GM12878 (cell line): ENCODE measurements around the gene RBMS3. TPM values are rescaled to one million over a fixed set of nuclear protein-coding genes. Genes with fewer than 3 reads are reported as not detected.
"Not testable (repeated sequence)": the region's sequence is repeated elsewhere in the genome, so short reads cannot be mapped to it uniquely, and the experiment has no call there.

Source experiments
- ATAC-seq: fragments of 200-7000 bp; cut with Tn5 transposase; 3 replicates; pipeline ENCODE4 v1.9.1; 2020; ENCODE audit warnings: mild to moderate bottlenecking, moderate library complexity
- BruUV-seq: library from RNA; stranded (reverse); fragments of 400-500 nt; replicated peaks from 2 replicates; lab custom pipeline; 2021; lab: Mats Ljungman, UMichigan
- CTCF ChIA-PET: fragments of 300-600 bp; sonication (Branson Sonifier 250); formaldehyde crosslinking; extraction: SDS; loops from one replicate; lab custom pipeline; 2021; ENCODE audit warnings: inconsistent platforms; lab: Yijun Ruan, JAX
- POLR2A ChIA-PET: fragments of 350-600 bp; formaldehyde crosslinking; extraction: SDS; loops from one replicate; lab custom pipeline; 2021; ENCODE audit warnings: inconsistent platforms; lab: Charles Lee
- RAD21 ChIA-PET: fragments of 300-600 bp; sonication (Branson Sonifier 250); formaldehyde crosslinking; loops from one replicate; lab custom pipeline; 2023; ENCODE audit warnings: antibody characterized with exemption; ENCODE audit not compliant: unreplicated experiment; lab: Charles Lee
- SMC1A ChIA-PET: fragments of 300-600 bp; sonication (Branson Sonifier 250); formaldehyde crosslinking; loops from one replicate; lab custom pipeline; 2023; ENCODE audit not compliant: unreplicated experiment, uncharacterized antibody; lab: Charles Lee
- DNase-seq: peaks from one replicate; pipeline ENCODE4 v3.0.0-alpha.2; 2011; ENCODE audit warnings: low read depth, low spot score
- FAIRE-seq: peaks from 3 replicates; lab custom pipeline; 2011; peaks lifted over from hg19 to GRCh38; lab: Jason Lieb, UNC
- H2AFZ ChIP-seq: 2 replicates; pipeline ENCODE4 v1.6.0; 2011; ENCODE audit warnings: low read depth, low read length, control low read depth; ENCODE audit not compliant: control insufficient read depth
- H3K27ac ChIP-seq: 2 replicates; pipeline ENCODE4 v1.5.1; 2011; ENCODE audit warnings: control low read depth; ENCODE audit not compliant: control insufficient read depth, insufficient read depth
- H3K27me3 ChIP-seq, 2 experiments: replicated peaks in 1 of 2; 2 replicates each; pipeline versions ENCODE4 v1.6.0 to v1.6.1; 2011; ENCODE audit warnings: low read length in 1 of 2; ENCODE audit not compliant: control insufficient read depth in 2 of 2, insufficient read depth in 2 of 2
- H3K36me3 ChIP-seq, 2 experiments: 2 replicates each; pipeline ENCODE4 v1.5.1; 2011; ENCODE audit warnings: low read length in 1 of 2; ENCODE audit not compliant: control insufficient read depth in 2 of 2, insufficient read depth in 2 of 2
- H3K4me1 ChIP-seq: 2 replicates; pipeline ENCODE4 v1.6.1; 2011; ENCODE audit warnings: mild to moderate bottlenecking, low read length, moderate library complexity, mixed read lengths; ENCODE audit not compliant: control insufficient read depth, insufficient read depth
- H3K4me2 ChIP-seq: 2 replicates; pipeline ENCODE4 v1.6.0; 2011; ENCODE audit warnings: control low read depth; ENCODE audit not compliant: control insufficient read depth, insufficient read depth
- H3K4me3 ChIP-seq: fragments of 200-600 bp; sonication (generic); 2 replicates; pipeline ENCODE4 v1.5.1; 2016
- H3K79me2 ChIP-seq: 2 replicates; pipeline ENCODE4 v1.6.0; 2011; ENCODE audit warnings: low read length; ENCODE audit not compliant: control insufficient read depth, insufficient read depth
- H3K9ac ChIP-seq: 2 replicates; pipeline ENCODE4 v1.8.0; 2011; ENCODE audit warnings: low read length, control low read depth, mixed read lengths; ENCODE audit not compliant: control insufficient read depth, insufficient read depth
- H3K9me3 ChIP-seq: replicated peaks from 3 replicates; pipeline ENCODE4 v1.5.1; 2011; ENCODE audit warnings: mild to moderate bottlenecking, low read length; ENCODE audit not compliant: control insufficient read depth, insufficient read depth
- H4K20me1 ChIP-seq: 2 replicates; pipeline ENCODE4 v1.6.0; 2011; ENCODE audit not compliant: control insufficient read depth, insufficient read depth
- CTCF ChIP-seq, 3 experiments: IDR thresholded peaks in 2 of 3; conservative IDR thresholded peaks in 1 of 3; 2 replicates each; pipeline ENCODE4 v1.5.1; 2011; ENCODE audit warnings: low read depth in 3 of 3, low read length in 3 of 3, mild to moderate bottlenecking in 3 of 3, control low read depth in 2 of 3, moderate library complexity in 2 of 3, inconsistent platforms in 1 of 3, mixed read lengths in 1 of 3; ENCODE audit not compliant: control insufficient read depth in 2 of 3, insufficient read depth in 1 of 3; ENCODE audit errors: extremely low read depth in 1 of 3
- E2F8 ChIP-seq: fragments of 450-650 bp; IDR thresholded peaks from 2 replicates; pipeline ENCODE4 v1.6.1; 2018; ENCODE audit warnings: mild to moderate bottlenecking, low read depth, moderate library complexity; ENCODE audit not compliant: partially characterized antibody
- RAD21 ChIP-seq: IDR thresholded peaks from 2 replicates; pipeline ENCODE4 v1.6.1; 2011; ENCODE audit warnings: mild to moderate bottlenecking, low read depth, low read length, moderate library complexity; ENCODE audit not compliant: insufficient read depth
- WGBS: methylation state at CpG from one replicate; pipeline ENCODE4 v1.1.6; 2016; ENCODE audit warnings: low lambda C conversion rate; ENCODE audit not compliant: insufficient replicate concordance, insufficient coverage; ENCODE audit errors: missing lambda C conversion rate; 5-methylcytosine and 5-hydroxymethylcytosine counted together
- in situ Hi-C: fragments of 300-500 bp; cut with MboI; formaldehyde crosslinking; loops from 9 replicates; pipeline ENCODE4 v1.14.3; 2018; ENCODE audit warnings: mixed read lengths
- intact Hi-C: fragments of 100-400 bp; cut with micrococcal nuclease; formaldehyde crosslinking; loops from one replicate; pipeline ENCODE4 v1.14.2; 2022; ENCODE audit not compliant: unreplicated experiment
- polyA plus RNA-seq, 11 experiments: library from polyadenylated mRNA; depleted of rRNA in 4 of 11; unstranded in 6 of 11; stranded (reverse) in 5 of 11; fragments of >200 nt; fragmentation: Nextera tagmentation in 4 of 11; fragmentation: Illumina TruSeq in 1 of 11; extraction: Ambion mirVana in 4 of 11; extraction: Trizol in 1 of 11; gene quantifications; 1 replicate in 1 of 11; 2 replicates in 10 of 11; pipeline versions ENCODE4 v1.2.1 to v1.2.3, GENCODE V29; 2011 to 2016; ENCODE audit warnings: inconsistent platforms in 2 of 11, missing spikeins in 2 of 11, low read depth in 1 of 11
- total RNA-seq, 4 experiments: library from RNA; depleted of rRNA in 3 of 4; stranded (reverse); fragments of >200 nt in 3 of 4; fragmentation: Illumina TruSeq in 1 of 4; extraction: Trizol in 1 of 4; gene quantifications; 2 replicates each; pipeline versions ENCODE4 v1.2.1 to v1.2.3, GENCODE V29; 2013 to 2021

RBMS3 gene
- total and polyA plus RNA-seq, 10 of the 15 experiments (the other 5 are each of a cell fraction or from before 2014, with no cell fraction given): 0.79 to 4.7 (median 3.1) TPM

GRCh38 chr3:29668728-29669127 lies 387.9 kb downstream of the RBMS3 start:
- peak; percentile 17; the same call in 1 of the 3 replicates for ATAC-seq
- no peaks in the 10 kb centered on the region for H3K27me3 ChIP-seq
- no peaks in the 10 kb centered on the region for H3K36me3 ChIP-seq
- no peaks in the 10 kb centered on the region for H4K20me1 ChIP-seq
- no peaks in the 10 kb centered on the region; the same call in 2 of the 3 replicates for H3K9me3 ChIP-seq
- ChIA-PET CTCF (interaction anchor here (1.0 to 2.2 kb wide), 9 partner anchors 12 to 752 kb away, joined by 3 to 6 read pairs (median 4); no protein-coding TSS in a partner anchor), SMC1A (interaction anchor here (0.8 to 1.8 kb wide), 5 partner anchors 13 to 529 kb away, joined by 3 to 6 read pairs (median 4); no protein-coding TSS in a partner anchor), RAD21 (no interaction called here)
- H3K4me2 ChIP-seq: no peak overlapping the region
- H3K27ac ChIP-seq: no peak overlapping the region
- TF ChIP-seq CTCF (IDR thresholded peaks at IDR 0.05 in 2 of 3, conservative IDR thresholded peaks at IDR 0.05 in 1 of 3; ENCODE audit: control insufficient read depth in 2 of 3, extremely low read depth in 1 of 3, insufficient read depth in 1 of 3, low read depth in 3 of 3, low read length in 3 of 3): peak; percentile 16 to 28 (median 17); a peak in 2 of 6 replicates
- TF ChIP-seq RAD21: peak; percentile 37; the same call in 1 of the 2 replicates
- TF ChIP-seq E2F8: no peak
- TF ChIP-seq, all 136 proteins: peak for 2
- 52% methylated on average over 2 of the region's 2 CpGs for WGBS
- FAIRE-seq: no peak
- Histone ChIP-seq H3K79me2 (no peaks in the 10 kb centered on the region), H3K9ac (no peak overlapping the region), H2AFZ (no peak overlapping the region), H3K4me3 (no peak overlapping the region), H3K4me1 (no peaks in the 10 kb centered on the region)
- intact Hi-C loops: no loop called here
- in situ Hi-C loops: no loop called here
- no TSS peak for BruUV-seq
- POLR2A ChIA-PET: no interaction called here
- no peak for DNase-seq

GRCh38 chr3:29670476-29670875 lies 389.6 kb downstream of the RBMS3 start:
- not testable (repeated sequence) for FAIRE-seq, H3K4me3 ChIP-seq
- 35% methylated on average over 7 of the region's 7 CpGs for WGBS

More at GRCh38 chr3:29670476-29670875, 389.6 kb downstream of the RBMS3 start:
- H3K27ac ChIP-seq, H3K4me2 ChIP-seq, H3K27me3 ChIP-seq, H3K79me2 ChIP-seq, POLR2A ChIA-PET, H4K20me1 ChIP-seq, H2AFZ ChIP-seq, H3K4me1 ChIP-seq, DNase-seq, H3K9me3 ChIP-seq, BruUV-seq, H3K36me3 ChIP-seq, ATAC-seq, in situ Hi-C loops, intact Hi-C loops, H3K9ac ChIP-seq: not testable (repeated sequence)
- ChIA-PET CTCF (interaction anchor here (0.6 kb wide), 1 partner anchor 183 kb away, joined by 3 read pairs; no protein-coding TSS in a partner anchor), RAD21 (interaction anchor here (1.2 kb wide), 1 partner anchor 15 kb away, joined by 3 read pairs; no protein-coding TSS in a partner anchor), SMC1A (interaction anchor here (1.8 kb wide), 1 partner anchor 9 kb away, joined by 6 read pairs; no protein-coding TSS in a partner anchor)
